Ramos (cell line): Measurements from ENCODE around the gene UBE2L3.

Experiments
- in situ Hi-C: fragments of 300-500 bp; cut with MboI; formaldehyde crosslinking; loops from one replicate; pipeline ENCODE4 v1.14.3; 2022; ENCODE audit warnings: low sequenced_read_pairs; ENCODE audit not compliant: unreplicated experiment

The UBE2L3 gene

DNA sequence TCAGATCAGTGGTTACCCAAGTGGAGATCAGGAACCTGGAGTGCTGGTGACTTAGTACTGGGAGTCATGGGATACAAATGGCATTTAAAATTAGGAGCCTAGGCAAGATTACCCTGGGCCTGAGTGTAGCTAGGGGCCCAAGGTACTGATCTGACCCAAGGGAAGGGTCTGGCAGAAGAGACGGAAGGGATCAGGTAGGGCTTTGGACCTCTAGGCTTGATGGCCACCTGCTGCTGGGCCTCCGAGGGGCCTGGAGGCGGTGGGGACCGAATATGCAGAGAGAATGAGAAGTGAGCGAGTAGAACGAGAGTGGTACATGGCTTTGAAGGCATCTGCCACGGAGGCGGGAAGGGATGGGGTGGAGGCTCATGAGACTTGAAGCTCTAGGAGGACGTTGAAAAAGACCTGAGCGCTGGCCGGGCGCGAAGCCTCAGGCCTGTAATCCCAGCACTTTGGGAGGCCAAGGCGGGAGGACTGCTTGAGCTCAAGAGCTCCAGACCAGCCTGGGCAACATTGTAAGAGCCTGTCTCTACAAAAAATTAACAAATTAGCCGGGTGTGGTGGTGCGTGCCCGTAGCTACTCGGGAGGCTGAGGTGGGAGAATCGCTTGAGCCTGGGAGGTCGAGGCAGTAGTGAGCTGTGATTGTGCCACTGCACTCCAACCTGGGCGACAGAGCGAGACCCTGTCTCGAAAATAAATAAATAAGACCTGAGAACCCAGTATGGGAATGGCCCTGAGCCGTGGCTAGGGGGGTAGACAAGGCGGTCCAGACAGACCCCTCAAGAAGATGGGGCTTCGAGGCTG is 97.7 kb downstream of the UBE2L3 start:
- in situ Hi-C loops, result no loop called here

DNA sequence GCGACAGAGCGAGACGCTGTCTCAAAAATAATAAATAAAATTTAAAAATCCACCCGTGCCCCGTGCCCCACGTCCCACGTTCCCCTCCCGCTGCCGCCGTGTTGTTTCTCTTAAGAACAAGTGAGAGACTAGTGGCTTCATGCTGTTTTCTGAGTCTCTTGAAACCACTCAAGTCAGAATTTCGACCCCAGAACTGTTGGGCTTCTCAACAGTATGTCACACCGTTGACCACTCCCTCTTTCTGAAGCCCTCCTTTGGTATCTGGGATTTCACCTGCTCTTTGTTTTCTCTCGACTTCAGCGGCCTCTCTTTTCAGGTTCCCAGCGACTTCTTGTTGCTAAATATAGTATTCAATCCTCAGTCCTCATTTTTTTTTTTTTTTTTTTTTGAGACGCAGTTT is 99.3 kb downstream of the UBE2L3 start:
- in situ Hi-C loops, result no loop called here

DNA sequence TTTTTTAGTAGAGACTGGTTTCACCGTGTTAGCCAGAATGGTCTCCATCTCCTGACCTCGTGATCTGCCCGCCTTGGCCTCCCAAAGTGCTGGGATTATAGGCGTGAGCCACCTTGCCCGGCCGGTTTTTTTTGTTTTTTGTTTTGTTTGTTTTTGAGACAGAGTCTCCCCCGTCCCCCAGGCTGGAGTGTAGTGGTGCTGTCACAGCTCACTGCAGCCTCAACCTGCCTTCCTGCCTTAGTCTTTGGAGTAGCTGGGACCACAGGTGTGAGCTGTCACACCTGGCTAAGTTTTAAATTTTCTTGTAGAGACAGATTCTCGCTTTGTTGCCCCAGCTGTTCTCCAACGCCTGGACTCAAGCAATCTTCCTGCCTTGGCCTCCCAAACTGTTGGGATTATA is 101.5 kb downstream of the UBE2L3 start:
- in situ Hi-C loops, result no loop called here

DNA sequence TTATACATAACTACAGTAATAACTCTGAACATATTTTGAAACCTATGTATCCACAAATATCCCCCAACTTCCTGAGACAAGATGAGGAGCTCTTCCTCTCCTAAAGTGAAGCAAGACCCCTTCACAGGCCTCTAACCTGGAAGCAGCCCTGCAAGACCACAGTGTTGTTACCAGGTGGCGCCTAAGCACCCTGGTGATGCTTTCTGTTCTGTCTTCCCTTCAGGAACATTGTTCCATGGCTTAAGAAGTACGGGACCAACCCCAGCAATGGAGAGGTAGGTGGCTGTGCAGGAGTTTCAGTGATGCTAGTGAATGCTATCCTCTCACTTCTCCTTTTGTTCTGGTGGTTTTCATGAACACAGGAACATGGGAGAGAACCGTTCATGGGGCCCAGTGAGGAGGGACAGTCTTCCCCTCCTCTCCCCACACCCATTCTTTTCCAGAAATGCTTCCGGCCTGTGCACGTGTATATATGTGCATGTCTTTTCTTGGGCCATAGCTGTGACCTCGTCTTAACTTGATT is 104.7 kb downstream of the UBE2L3 start:
- in situ Hi-C loops, result no loop called here
